Fibroblast of lung (primary cell): ENCODE results near the gene DNMBP. TPM values are rescaled to one million over a fixed set of nuclear protein-coding genes. Genes with fewer than 3 reads are reported as not detected.

ENCODE experiments used
- DNase-seq, 2 donors: peaks; one replicate each; pipeline versions ENCODE4 v3.0.0 to v3.0.0-alpha.2; 2010; ENCODE audit warnings: low read depth in 2 of 2
- H2AFZ ChIP-seq: 2 replicates; pipeline ENCODE4 v1.5.1; 2012; ENCODE audit warnings: low read length, control low read depth, inconsistent platforms
- H3K27ac ChIP-seq: 2 replicates; pipeline ENCODE4 v1.5.1; 2011; ENCODE audit warnings: low read length, control low read depth; ENCODE audit not compliant: insufficient read depth
- H3K27me3 ChIP-seq: 2 replicates; pipeline ENCODE4 v1.5.1; 2011; ENCODE audit warnings: mild to moderate bottlenecking, low read length; ENCODE audit not compliant: control insufficient read depth, insufficient read depth
- H3K36me3 ChIP-seq: 2 replicates; pipeline ENCODE4 v1.5.1; 2011; ENCODE audit warnings: low read length; ENCODE audit not compliant: control insufficient read depth, insufficient read depth
- H3K4me1 ChIP-seq: 2 replicates; pipeline ENCODE4 v1.5.1; 2011; ENCODE audit warnings: low read length; ENCODE audit not compliant: control insufficient read depth, insufficient read depth; ENCODE audit errors: extremely low read depth
- H3K4me2 ChIP-seq: 2 replicates; pipeline ENCODE4 v1.5.1; 2011; ENCODE audit warnings: low read length, control low read depth; ENCODE audit not compliant: insufficient read depth; ENCODE audit errors: extremely low read depth
- H3K4me3 ChIP-seq, 4 experiments: fragments of 200-600 bp in 1 of 4; sonication (generic) in 1 of 4; replicated peaks in 1 of 4; 2 replicates each; pipeline ENCODE4 v1.5.1; 2011 to 2016; ENCODE audit warnings: low read length in 4 of 4, low read depth in 3 of 4, mild to moderate bottlenecking in 3 of 4, control low read depth in 2 of 4, inconsistent platforms in 1 of 4, mixed read lengths in 1 of 4; ENCODE audit not compliant: insufficient read depth in 1 of 4; ENCODE audit errors: control extremely low read depth in 1 of 4
- H3K79me2 ChIP-seq: 2 replicates; pipeline ENCODE4 v1.5.1; 2012; ENCODE audit warnings: mild to moderate bottlenecking, low read length, inconsistent platforms; ENCODE audit not compliant: control insufficient read depth, insufficient read depth
- H3K9ac ChIP-seq: 2 replicates; pipeline ENCODE4 v1.5.1; 2011; ENCODE audit warnings: mild to moderate bottlenecking, low read length, control low read depth; ENCODE audit not compliant: insufficient read depth
- H3K9me3 ChIP-seq: 2 replicates; pipeline ENCODE4 v1.5.1; 2012; ENCODE audit warnings: low read depth, low read length; ENCODE audit not compliant: control insufficient read depth, insufficient read depth
- H4K20me1 ChIP-seq: 2 replicates; pipeline ENCODE4 v1.5.1; 2011; ENCODE audit warnings: low read length; ENCODE audit not compliant: control insufficient read depth, insufficient read depth; ENCODE audit errors: extremely low read depth
- CTCF ChIP-seq, 2 donors: IDR thresholded peaks in 1 of 2; conservative IDR thresholded peaks in 1 of 2; 1 replicate in 1 of 2; 2 replicates in 1 of 2; pipeline ENCODE4 v1.5.1; 2011 to 2012; ENCODE audit warnings: low read length in 2 of 2, control low read depth in 1 of 2, inconsistent platforms in 1 of 2, low read depth in 1 of 2, mild to moderate bottlenecking in 1 of 2
- EZH2 ChIP-seq: IDR thresholded peaks from 2 replicates; pipeline ENCODE4 v1.5.1; 2012; ENCODE audit warnings: low read length, control low read depth, mild to moderate bottlenecking; ENCODE audit errors: missing control alignments
- polyA plus RNA-seq, 2 donors: library from polyadenylated mRNA; depleted of rRNA in 1 of 2; stranded (reverse) in 1 of 2; unstranded in 1 of 2; fragments of >200 nt; gene quantifications; 2 replicates each; pipeline ENCODE4 v1.2.1, GENCODE V29; 2011 to 2012; ENCODE audit warnings: missing spikeins in 1 of 2
- total RNA-seq: library from RNA; depleted of rRNA; stranded (reverse); fragments of >200 nt; gene quantifications from 2 replicates; pipeline ENCODE4 v1.2.1, GENCODE V29; 2014

Gene DNMBP
- total and polyA plus RNA-seq, 2 donors (not counting 1 experiment from before 2014, with no cell fraction given): 12.9 to 21.2 TPM

GRCh38 chr10:99930731-99931550, 78.8 kb downstream of the DNMBP start:
- H3K79me2 ChIP-seq: peaks cover 52% of the 10 kb centered on the region
- peaks cover 19% of the 10 kb centered on the region for H3K4me1 ChIP-seq
- H3K27me3 ChIP-seq: no peaks in the 10 kb centered on the region
- no peak overlapping the region for H3K4me3 ChIP-seq
- TF ChIP-seq CTCF (conservative IDR thresholded peaks at IDR 0.05 in 1 of 2, IDR thresholded peaks at IDR 0.05 in 1 of 2; ENCODE audit: low read depth in 1 of 2, low read length in 2 of 2): no peak
- no peak for TF ChIP-seq EZH2
- no peak overlapping the region for H3K27ac ChIP-seq
- H3K9ac ChIP-seq: no peak overlapping the region
- peak in 1 of 2 donors; percentile 84 for DNase-seq
- H4K20me1 ChIP-seq: no peaks in the 10 kb centered on the region
- H3K4me2 ChIP-seq: no peak overlapping the region
- H3K9me3 ChIP-seq: no peaks in the 10 kb centered on the region
- H3K36me3 ChIP-seq: peaks cover 1% of the 10 kb centered on the region
- H2AFZ ChIP-seq: no peak overlapping the region

- H3K4me1 ChIP-seq: peaks cover 19% of the 10 kb centered on the region
- H3K4me2 ChIP-seq: no peak overlapping the region
- TF ChIP-seq EZH2 (no peak), CTCF (conservative IDR thresholded peaks at IDR 0.05 in 1 of 2, IDR thresholded peaks at IDR 0.05 in 1 of 2; ENCODE audit: low read depth in 1 of 2, low read length in 2 of 2) (no peak)
- no peak overlapping the region for H3K4me3 ChIP-seq
- no peak for DNase-seq
- no peaks in the 10 kb centered on the region for H4K20me1 ChIP-seq
- no peak overlapping the region for H2AFZ ChIP-seq
- H3K27ac ChIP-seq: no peak overlapping the region
- H3K36me3 ChIP-seq: peaks cover 1% of the 10 kb centered on the region
- H3K79me2 ChIP-seq: peaks cover 65% of the 10 kb centered on the region
- no peaks in the 10 kb centered on the region for H3K27me3 ChIP-seq
- no peaks in the 10 kb centered on the region for H3K9me3 ChIP-seq
- no peak overlapping the region for H3K9ac ChIP-seq
Observed at GRCh38 chr10:99929360-99929759, 80.4 kb downstream of the DNMBP start.

GRCh38 chr10:99927721-99928280, 81.9 kb downstream of the DNMBP start:
- peak; percentile 29 to 31 for DNase-seq
- H3K4me3 ChIP-seq: no peak overlapping the region
- H3K79me2 ChIP-seq: peaks cover 75% of the 10 kb centered on the region
- no peak for TF ChIP-seq CTCF (conservative IDR thresholded peaks at IDR 0.05 in 1 of 2, IDR thresholded peaks at IDR 0.05 in 1 of 2; ENCODE audit: low read depth in 1 of 2, low read length in 2 of 2)
- no peaks in the 10 kb centered on the region for H4K20me1 ChIP-seq
- no peak overlapping the region for H3K4me2 ChIP-seq
- H3K4me1 ChIP-seq: peaks cover 19% of the 10 kb centered on the region
- no peaks in the 10 kb centered on the region for H3K27me3 ChIP-seq
- H3K36me3 ChIP-seq: peaks cover 1% of the 10 kb centered on the region
- no peak overlapping the region for H3K9ac ChIP-seq
- H2AFZ ChIP-seq: no peak overlapping the region
- no peaks in the 10 kb centered on the region for H3K9me3 ChIP-seq
- no peak overlapping the region for H3K27ac ChIP-seq
